Measurements from ENCODE around the gene CERS4. TPM values are rescaled to one million over a fixed set of nuclear protein-coding genes. Genes with fewer than 3 reads are reported as not detected.

CERS4 gene
- total RNA-seq, 1 experiment from 2014 or later = 11.6 TPM

GRCh38 chr19:8214802-8215201, 5.6 kb downstream of the CERS4 start:
- POLR2A ChIA-PET = interaction anchor here (0.7 kb wide), 1 partner anchor 37 kb away, joined by 8 read pairs; no protein-coding TSS in a partner anchor

DNA sequence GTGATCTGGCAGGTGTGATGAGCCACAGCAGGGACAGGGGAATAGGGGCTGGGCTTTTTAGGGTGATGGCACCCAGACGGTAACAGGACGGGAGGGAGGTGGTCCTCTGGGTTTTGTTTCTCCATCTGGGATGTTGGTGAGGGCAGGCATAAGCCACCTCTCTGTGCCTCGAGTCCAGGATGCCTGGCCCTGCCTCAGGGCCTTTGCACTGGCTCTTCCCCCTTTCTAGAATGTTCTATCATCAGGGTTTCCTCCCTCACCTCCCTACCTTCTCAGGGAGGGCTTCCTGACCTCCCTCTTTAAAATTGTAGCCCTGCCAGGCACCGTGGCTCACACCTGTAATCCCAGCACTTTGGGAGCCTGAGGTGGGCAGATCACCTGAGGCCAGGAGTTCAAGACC, 6.6 kb downstream of the CERS4 start:
- Histone ChIP-seq H3K27ac (ENCODE audit: low read length) (no peak overlapping the region), H3K9me3 (ENCODE audit: control insufficient read depth, insufficient read depth, low read depth, low read length) (no peaks in the 10 kb centered on the region), H3K4me3 (ENCODE audit: low read depth in 2 of 2, low read length in 2 of 2) (no peak overlapping the region), H3K36me3 (ENCODE audit: control insufficient read depth, insufficient read depth, low read length) (no peaks in the 10 kb centered on the region), H3K4me1 (ENCODE audit: control insufficient read depth, insufficient read depth, low read length) (no peaks in the 10 kb centered on the region), H3K27me3 (ENCODE audit: control insufficient read depth, insufficient read depth, low read length) (no peaks in the 10 kb centered on the region)
- DNase-seq (ENCODE audit: low read depth, low spot score) = no peak
- in situ Hi-C loops (cut with HindIII; ENCODE audit: low pct_unique_long_range_greater_than_20kb, low sequenced_read_pairs) = no loop called here
- ChIA-PET CTCF (no interaction called here), POLR2A (no interaction called here)
- no peak for ATAC-seq
- TF ChIP-seq REST (IDR thresholded peaks at IDR 0.05; ENCODE audit: insufficient read depth in 1 of 2, low read depth in 2 of 2, low read length in 1 of 2) (no peak), SIN3A (IDR thresholded peaks at IDR 0.05; ENCODE audit: borderline replicate concordance, insufficient read depth, low read depth, low read length) (no peak), POLR2AphosphoS5 (IDR thresholded peaks at IDR 0.05; ENCODE audit: low read depth, low read length) (no peak), TCF7L2 (IDR thresholded peaks at IDR 0.05; ENCODE audit: low read depth, low read length) (no peak)
- TF ChIP-seq, protein P1, sequence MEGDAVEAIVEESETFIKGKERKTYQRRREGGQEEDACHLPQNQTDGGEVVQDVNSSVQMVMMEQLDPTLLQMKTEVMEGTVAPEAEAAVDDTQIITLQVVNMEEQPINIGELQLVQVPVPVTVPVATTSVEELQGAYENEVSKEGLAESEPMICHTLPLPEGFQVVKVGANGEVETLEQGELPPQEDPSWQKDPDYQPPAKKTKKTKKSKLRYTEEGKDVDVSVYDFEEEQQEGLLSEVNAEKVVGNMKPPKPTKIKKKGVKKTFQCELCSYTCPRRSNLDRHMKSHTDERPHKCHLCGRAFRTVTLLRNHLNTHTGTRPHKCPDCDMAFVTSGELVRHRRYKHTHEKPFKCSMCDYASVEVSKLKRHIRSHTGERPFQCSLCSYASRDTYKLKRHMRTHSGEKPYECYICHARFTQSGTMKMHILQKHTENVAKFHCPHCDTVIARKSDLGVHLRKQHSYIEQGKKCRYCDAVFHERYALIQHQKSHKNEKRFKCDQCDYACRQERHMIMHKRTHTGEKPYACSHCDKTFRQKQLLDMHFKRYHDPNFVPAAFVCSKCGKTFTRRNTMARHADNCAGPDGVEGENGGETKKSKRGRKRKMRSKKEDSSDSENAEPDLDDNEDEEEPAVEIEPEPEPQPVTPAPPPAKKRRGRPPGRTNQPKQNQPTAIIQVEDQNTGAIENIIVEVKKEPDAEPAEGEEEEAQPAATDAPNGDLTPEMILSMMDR (IDR thresholded peaks at IDR 0.05) = no peak
- BruUV-seq (replicated peaks) = no TSS peak
- intact Hi-C loops (cut with micrococcal nuclease; ENCODE audit: unreplicated experiment) = no loop called here

More at GRCh38 chr19:8214802-8215201, 5.6 kb downstream of the CERS4 start:
- ATAC-seq (no peak), DNase-seq (ENCODE audit: low read depth, low spot score) (no peak)
- H3K36me3 ChIP-seq (ENCODE audit: control insufficient read depth, insufficient read depth, low read length) = no peaks in the 10 kb centered on the region
- no TSS peak for BruUV-seq (replicated peaks)
- no peaks in the 10 kb centered on the region for H3K27me3 ChIP-seq (ENCODE audit: control insufficient read depth, insufficient read depth, low read length)
- H3K9me3 ChIP-seq (ENCODE audit: control insufficient read depth, insufficient read depth, low read depth, low read length) = no peaks in the 10 kb centered on the region
- TF ChIP-seq, protein P1 (IDR thresholded peaks at IDR 0.05) = no peak
- TF ChIP-seq SIN3A (IDR thresholded peaks at IDR 0.05; ENCODE audit: borderline replicate concordance, insufficient read depth, low read depth, low read length) = no peak
- no peak for TF ChIP-seq REST (IDR thresholded peaks at IDR 0.05; ENCODE audit: insufficient read depth in 1 of 2, low read depth in 2 of 2, low read length in 1 of 2)
- no peak for TF ChIP-seq POLR2AphosphoS5 (IDR thresholded peaks at IDR 0.05; ENCODE audit: low read depth, low read length)
- TF ChIP-seq TCF7L2 (IDR thresholded peaks at IDR 0.05; ENCODE audit: low read depth, low read length) = no peak
- intact Hi-C loops (cut with micrococcal nuclease; ENCODE audit: unreplicated experiment) (no loop called here), in situ Hi-C loops (cut with HindIII; ENCODE audit: low pct_unique_long_range_greater_than_20kb, low sequenced_read_pairs) (no loop called here)
- no peaks in the 10 kb centered on the region for H3K4me1 ChIP-seq (ENCODE audit: control insufficient read depth, insufficient read depth, low read length)
- no peak overlapping the region for H3K4me3 ChIP-seq (ENCODE audit: low read depth in 2 of 2, low read length in 2 of 2)
- CTCF ChIA-PET = no interaction called here
- no peak overlapping the region for H3K27ac ChIP-seq (ENCODE audit: low read length)
